Activated effector memory CD4-positive, alpha-beta T cell treated with anti-CD3 and anti-CD28 coated beads, Interleukin-2, amount 50 U/mL, for 16 hours (primary cell): ENCODE measurements around the gene FBXL7.
"Not testable (repeated sequence)": the region's sequence is repeated elsewhere in the genome, so short reads cannot be mapped to it uniquely, and the experiment has no call there.

ENCODE experiments used
- DNase-seq: peaks from one replicate; pipeline ENCODE4 v3.0.0-alpha.2; 2020

FBXL7 gene

GRCh38 chr5:15835514-15835913 lies 335.5 kb downstream of the FBXL7 start:
- no peak for DNase-seq

GRCh38 chr5:15837551-15838289 lies 337.7 kb downstream of the FBXL7 start:
- DNase-seq, result no peak

- no peak for DNase-seq
These were observed 344.3 kb downstream of the FBXL7 start for GRCh38 chr5:15844253-15844652.

DNA sequence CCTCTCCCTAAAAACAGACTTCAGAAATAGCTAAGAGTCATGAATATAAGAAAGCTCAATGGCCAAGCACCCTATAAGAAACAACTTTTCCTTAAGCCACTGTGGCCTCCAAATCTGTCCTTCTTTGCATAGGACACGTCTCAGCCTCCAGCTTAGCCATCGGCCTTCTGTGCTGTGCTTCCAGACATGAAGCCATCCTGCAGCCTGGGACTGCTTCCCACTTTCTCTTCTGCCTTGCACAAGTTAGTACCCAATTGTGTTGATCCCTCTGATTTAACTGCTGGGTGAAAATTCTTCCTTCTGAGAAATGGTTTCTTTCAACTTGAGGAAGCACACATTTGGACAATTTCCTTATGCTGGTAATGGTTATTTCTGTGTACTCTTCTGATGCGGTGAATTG lies 344.9 kb downstream of the FBXL7 start:
- DNase-seq, result no peak

DNA sequence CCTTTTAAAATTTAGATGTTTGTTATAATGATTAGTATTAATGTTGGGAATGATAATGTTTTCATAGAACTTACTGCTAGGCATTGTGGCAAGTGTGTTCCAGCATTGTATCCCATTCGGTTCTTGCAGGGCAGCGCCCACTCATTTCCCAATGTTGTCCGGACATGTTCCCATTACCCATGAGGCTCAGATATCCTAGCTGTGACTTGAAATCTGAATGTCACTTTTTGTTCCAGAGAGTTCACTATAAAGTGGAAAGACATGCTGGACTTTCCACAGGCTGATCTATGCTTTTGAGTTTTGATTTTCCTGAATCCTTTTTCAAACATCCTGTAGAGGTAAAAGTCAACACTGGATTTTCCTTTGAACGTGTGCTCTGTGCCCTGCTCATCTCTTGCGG lies 350.6 kb downstream of the FBXL7 start:
- DNase-seq, result no peak

- DNase-seq, result no peak
These were observed 351.0 kb downstream of the FBXL7 start for GRCh38 chr5:15850939-15851341.

DNA sequence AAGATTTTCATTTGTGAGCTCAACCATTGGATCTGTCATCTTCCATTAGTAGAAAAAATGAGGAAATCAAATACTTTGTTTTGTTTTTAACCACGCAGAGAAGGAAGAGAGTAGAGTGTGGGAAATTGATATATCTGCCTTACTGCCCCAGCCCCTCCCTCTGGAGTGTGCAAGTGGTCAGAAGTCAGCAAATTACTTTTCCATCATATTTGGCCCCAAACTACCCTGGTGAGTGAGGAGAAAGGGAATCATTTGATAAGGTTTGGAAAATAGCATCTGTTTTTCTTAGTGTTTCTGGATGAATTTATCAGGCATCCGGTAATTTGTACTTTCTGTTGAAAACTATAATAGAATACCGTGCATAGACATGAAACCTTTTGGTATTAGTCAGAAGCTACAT lies 352.2 kb downstream of the FBXL7 start:
- no peak for DNase-seq

DNA sequence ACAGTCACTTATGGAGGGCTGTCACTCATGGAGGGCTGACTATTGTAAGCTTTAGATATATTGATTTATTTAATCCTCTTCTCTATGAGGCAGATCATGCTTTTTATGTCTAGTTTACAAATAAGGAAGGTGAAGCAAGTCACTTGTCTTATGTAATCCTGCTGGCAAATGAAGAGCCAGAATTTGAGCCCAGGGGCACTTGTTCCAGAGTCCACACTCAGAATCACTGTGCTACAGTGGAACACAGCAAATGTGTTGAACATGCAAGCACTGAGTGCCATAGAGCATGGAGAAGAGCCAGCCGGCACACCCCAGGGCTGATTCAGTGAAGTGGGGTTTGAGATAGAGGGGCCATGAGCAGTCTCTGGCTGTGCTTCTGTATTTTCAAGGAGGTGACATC lies 353.0 kb downstream of the FBXL7 start:
- DNase-seq, result no peak

DNA sequence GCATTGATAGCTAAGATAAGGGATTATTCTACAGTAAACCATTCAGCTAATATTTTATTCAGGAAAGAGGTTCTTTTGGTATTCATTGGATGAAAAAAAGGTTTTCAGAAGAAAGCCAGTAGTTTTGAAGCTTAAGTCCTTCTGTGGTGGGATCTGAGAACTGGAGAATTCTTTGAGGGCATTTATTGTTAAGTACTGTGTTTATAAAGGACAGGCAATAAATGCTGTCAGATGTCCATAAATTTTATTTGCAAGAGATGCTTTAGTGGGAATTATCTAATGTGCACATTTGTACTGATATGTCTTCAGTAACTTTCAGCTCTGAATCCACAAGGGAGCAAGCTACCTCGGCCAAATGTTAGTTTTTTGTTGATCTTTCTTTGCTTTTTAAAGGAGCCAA lies 358.3 kb downstream of the FBXL7 start:
- no peak for DNase-seq

DNA sequence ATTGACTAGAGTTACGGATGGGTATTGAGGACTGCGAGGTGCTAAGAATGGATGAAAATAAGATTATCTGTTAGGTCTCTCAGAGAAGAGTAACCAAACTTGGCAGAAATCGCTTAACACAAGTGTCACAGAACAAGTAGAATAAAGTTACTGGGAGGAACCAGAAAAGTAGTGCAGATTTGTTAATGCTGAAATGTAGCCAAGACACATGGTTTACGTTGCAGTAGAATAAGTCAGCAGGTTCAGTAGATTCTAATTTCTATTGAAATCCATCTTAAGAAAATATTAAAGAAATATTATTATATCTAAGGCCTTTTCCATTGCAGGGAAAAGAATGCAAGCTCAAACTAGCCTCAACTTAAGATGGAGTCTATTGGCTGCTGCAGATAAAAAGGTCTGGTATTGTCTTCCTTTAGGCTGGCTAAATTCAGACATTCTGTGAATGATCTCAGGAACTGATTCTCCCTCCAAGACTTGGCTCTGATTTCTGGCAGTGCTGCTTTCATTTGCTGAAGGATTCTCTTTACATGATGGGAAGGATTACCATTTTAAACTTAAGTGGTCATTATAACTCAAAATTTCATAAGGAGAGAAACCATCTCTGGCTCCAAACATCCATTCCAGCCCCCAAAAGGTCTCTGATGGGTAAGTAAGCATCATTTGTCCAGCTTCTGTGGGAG lies 364.7 kb downstream of the FBXL7 start:
- DNase-seq, result no peak

DNA sequence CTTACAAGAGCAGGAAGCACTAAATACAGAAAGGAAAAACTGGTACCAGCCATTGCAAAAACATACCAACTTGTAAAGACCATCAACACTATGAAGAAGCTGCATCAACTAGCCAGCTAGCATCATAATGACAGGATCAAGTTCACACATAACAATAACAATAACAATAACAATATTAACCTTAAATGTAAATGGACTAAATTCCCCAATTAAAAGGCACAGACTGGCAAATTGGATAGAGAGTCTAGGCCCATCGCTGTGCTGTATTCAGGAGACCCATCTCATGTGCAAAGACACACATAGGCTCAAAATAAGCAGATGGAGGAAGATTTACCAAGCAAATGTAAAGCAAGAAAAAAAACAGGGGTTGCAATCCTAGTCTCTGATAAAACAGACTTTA lies 372.3 kb downstream of the FBXL7 start:
- DNase-seq, result not testable (repeated sequence)

DNA sequence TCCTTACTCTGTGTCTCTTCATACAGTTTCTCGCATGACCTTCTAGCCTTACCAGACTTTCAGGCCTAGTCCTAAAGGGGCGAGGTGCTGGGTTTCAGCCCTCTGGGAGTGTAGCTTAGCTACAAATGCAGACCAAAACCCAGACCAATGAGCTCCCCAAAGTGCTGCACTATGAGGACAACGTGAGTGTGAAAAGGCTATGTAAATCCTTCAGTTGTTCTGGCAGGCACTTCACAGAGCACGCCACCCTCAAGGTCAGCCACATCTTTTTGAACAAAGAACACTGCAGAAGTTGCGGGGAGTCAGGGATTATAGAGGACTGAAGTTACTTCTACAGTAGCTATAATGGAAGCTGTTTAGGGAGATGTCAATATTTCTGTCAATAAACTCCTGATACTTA lies 377.9 kb downstream of the FBXL7 start:
- no peak for DNase-seq

GRCh38 chr5:15880201-15880600 lies 380.2 kb downstream of the FBXL7 start:
- DNase-seq, result no peak

- DNase-seq, result no peak
These were observed 385.2 kb downstream of the FBXL7 start for GRCh38 chr5:15885156-15885555.

DNA sequence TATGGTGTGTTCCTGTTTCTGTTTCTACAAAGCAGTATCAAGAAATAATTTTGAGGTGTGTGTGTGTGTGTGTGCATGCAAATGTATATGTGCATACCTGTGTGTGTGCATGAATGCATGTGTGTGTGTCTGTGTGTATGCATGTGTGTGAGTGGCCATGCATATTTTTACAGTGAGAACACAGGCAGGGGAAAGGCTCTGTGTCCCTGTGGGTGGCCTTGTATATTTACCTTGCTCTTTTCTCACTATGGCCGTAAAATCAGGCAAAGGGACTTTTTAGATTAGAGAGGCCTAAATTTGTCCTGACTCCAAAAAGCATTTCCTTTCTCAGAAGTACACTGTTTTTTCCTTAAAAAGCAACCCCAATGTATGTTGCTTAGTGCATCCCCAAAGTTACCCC lies 386.2 kb downstream of the FBXL7 start:
- no peak for DNase-seq

- DNase-seq, result no peak
These were observed 387.1 kb downstream of the FBXL7 start for GRCh38 chr5:15887093-15887492.

DNA sequence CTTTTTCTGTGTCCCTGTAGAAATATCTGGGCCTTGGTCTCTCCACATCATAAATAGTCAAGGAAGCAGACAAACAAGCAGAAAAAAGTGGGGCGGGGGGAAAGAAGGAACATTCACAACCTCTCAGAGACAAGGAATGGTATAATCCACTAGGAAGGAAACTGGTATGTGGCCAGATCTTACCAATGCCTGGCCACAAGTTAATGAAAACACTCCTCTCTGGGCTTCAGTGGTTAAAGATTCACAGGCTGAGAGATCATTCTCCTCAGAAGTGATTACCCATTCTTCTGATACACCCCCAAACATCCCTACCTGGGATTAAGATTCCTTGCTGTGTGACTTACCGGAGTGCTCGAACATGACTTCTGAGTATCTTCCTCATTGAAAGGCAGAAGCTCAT lies 389.0 kb downstream of the FBXL7 start:
- DNase-seq, result no peak

DNA sequence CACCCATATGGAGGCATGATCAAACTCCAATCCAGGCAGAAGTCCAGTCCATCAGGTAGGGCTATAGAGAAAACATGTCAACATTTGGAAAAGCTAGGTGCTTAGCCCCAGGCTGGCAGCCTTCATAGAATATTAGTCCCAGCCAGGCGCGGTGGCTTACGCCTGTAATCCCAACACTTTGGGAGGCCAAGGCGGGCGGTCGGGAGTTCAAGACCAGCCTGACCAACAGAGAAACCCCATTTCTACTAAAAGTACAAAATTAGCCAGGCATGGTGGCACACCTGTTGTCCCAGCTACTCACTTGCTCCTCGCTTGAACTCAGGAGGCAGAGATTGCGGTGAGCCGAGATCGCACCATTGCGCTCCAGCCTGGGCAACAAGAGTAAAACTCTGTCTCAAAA lies 393.9 kb downstream of the FBXL7 start:
- no peak for DNase-seq

DNA sequence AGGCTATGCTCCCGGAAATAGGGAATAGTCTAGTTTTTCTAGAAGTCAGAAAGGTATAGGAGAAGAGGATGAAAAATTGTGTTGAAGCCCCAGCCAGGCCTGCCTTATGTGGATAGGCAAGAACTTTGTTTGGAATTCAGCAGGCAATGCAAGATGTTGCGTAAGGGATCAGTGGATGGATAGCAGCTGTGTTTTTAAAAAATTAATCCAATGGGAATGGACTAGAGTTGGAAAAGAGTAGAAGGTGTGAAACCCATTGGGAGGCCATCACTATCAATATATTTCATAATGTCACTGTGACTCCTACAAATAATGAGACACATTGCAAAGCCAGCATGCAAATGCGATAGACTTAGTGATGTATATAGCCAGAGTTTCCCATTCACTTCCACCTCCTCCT lies 397.7 kb downstream of the FBXL7 start:
- DNase-seq, result no peak

GRCh38 chr5:15898641-15899040 lies 398.7 kb downstream of the FBXL7 start:
- no peak for DNase-seq

GRCh38 chr5:15899481-15899880 lies 399.5 kb downstream of the FBXL7 start:
- DNase-seq, result no peak

DNA sequence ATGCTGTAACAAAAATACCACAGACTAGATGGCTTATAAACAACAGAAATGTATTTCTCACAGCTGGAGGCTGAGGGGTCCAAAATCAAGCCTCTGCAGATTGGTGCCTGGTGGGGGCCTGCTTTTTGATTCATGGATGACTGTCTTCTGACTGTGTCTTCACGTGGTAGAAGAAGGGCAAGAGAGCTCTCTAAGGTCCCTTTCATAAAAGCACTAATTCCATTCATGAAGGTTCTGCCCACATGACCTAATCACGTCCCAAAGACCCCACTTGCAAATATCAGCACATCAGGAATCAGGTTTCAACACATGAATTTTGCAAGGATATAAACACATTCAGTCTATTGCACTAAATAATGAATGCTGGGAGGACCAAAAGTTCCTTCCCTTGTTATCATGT lies 401.2 kb downstream of the FBXL7 start:
- no peak for DNase-seq

DNA sequence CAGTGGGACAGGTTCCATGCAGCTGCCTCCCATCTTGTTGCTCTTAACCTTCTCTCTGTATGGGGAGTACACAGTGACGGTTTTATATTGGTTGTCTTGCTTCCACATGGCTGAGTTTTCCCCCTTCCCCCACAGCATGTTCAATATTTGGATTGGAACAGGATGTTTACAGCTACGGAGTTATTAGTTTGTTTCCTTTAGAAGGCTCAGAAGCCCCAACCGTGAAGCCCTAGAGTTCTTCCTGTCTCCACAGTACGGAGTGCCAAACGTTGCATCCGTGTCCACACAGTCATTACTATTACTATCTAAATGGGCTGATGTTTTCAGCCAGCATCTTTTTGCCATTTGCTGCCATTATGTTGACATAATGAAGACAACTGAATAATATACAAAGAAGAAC lies 402.1 kb downstream of the FBXL7 start:
- no peak for DNase-seq

- no peak for DNase-seq
These were observed 405.2 kb downstream of the FBXL7 start for GRCh38 chr5:15904899-15905830.
